ENCODE results near the gene MRPS11.

GRCh38 chr15:88433046-88433685 lies 34.3 kb upstream of the MRPS11 start:
- no peak for TF ChIP-seq POLR2AphosphoS5 (IDR thresholded peaks at IDR 0.05; ENCODE audit: borderline replicate concordance, low read depth, low read length)
- no peak for TF ChIP-seq EZH2 (IDR thresholded peaks at IDR 0.05)
- no peak for TF ChIP-seq FOXP2 (optimal IDR thresholded peaks at IDR 0.05; ENCODE audit: control extremely low read depth, extremely low read length, insufficient read depth)
